Inflammatory macrophage treated with lipopolysaccharide for 4 hours (primary cell): ENCODE data around the gene SMIM11.
"Not testable (repeated sequence)": the region's sequence is repeated elsewhere in the genome, so short reads cannot be mapped to it uniquely, and the experiment has no call there.

Source experiments
- DNase-seq: peaks from one replicate; pipeline ENCODE4 v3.0.0-alpha.2; 2020

SMIM11 gene

DNA sequence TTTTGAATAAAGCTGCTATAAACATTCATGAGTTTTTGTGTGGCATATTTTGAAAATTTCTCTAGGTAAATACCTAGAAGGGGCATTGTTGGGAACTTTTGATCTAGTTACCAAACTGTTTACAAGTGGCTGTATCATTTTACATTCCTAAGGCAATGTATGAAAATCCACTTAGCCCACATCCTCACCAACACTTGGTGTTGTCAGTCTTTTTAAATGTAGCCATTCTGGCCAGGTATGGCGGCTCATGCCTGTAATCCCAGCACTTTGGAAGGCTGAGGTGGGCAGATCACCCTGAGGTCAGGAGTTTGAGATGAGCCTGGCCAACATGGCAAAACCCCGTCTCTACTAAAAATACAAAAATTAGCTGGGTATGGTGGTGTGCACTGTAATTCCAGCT is 17.4 kb upstream of the SMIM11 start:
- DNase-seq, result no peak

DNA sequence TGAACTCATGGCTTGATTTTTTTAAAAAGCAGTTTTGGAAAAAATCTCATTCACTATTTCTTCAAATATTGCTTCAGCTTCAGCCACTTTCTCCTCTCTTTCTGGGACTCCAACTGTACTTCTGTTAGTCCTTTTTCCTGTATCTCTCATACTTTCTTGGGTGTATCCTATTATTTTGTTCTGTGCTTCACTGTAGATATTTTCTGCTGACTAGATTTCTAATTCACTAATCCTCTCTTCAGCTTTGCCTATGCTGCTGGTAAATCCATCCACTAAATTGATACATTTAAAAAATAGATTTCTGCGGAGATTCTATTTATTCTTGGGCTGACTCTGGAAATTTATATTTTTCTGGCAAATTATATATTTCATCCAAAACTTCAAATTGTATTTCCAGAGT is 16.4 kb upstream of the SMIM11 start:
- no peak for DNase-seq

DNA sequence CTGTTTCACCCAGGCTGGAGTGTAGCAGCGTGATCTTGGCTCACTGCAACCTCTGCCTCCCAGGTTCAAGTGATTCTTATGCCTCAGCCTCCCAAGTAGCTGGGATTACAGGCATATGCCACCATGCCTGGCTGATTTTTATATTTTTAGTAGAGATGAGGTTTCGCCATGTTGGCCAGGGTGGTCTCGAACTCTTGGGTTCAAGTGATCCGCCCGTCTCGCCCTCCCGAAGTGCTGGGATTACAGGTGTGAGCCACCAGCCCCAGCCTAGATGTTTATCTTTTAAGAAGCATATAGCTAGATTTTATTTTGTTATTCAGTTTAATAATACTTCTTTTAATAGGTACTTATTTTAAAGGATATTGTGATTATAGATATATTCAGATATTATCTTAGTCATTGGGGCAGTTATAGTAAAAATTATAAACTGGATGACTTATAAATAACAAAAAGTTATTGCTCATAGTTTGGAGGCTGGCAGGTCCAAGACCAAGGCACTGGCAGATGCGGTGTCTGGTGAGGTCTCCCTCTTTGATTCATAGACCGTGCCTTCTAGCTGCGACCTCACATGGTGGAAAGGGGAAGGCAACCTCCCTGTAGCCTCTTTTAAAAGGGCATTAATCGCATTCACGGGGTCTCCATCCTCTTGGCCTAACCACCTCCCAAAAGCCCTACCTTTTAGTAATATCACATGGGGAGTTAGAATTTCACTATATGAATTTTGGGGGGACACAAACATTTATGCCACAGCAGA is 14.6 kb upstream of the SMIM11 start:
- no peak for DNase-seq

DNA sequence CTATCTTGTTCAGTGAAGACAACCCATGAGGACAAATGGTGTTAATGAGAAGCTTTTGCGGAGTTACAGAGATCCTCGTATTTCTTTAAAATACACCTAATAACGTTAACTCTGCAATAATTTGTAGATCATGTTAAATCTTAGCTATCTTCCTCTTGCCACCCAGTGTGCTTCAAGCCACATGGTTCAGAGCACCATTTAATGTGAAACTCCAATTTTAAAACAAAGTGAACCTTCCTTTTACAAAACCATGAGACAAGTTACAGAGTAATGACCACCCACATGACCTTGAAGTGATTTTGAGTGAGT is 13.2 kb upstream of the SMIM11 start:
- no peak for DNase-seq

DNA sequence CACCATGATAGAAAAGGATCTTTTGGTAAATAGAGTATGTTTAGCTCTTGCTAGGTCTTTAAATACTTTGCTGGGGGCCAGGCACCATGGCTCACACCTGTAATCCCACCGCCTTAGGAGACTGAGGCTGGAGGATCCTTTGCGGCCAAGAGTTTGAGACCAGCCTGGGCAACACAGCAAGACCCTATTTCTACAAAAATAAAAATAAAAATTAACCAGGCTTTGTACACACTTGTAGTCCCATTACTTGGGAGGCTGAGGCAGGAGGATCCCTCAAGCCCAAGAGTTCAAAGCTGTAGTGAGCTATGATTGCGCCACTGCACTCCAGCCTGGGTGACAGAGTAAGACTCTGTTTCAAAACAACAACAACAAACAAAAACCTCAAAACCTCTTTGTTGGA is 12.6 kb upstream of the SMIM11 start:
- no peak for DNase-seq

DNA sequence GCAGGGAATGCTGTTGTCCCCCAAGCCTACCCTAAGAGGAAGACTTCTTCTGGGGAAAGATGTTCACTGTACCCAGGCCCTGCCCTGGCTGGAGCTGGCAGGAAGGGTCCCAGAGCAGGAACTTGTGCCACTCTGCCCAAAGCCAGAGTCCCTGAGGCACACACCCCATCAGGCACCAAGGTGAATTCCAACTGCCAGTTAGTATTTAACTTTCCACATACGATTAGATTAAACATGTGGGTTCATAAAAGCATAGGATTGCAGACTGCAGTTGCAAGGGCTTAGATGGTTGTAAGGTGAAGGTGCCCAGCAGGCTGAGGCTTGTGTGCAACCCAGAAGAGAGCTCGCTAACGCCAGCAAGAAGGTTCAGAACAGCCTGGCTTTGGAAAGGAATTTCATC is 11.6 kb upstream of the SMIM11 start, which contains the start of gene KCNE2:
KCNE2 (plus strand) TSS at position 274 of the 400 bp plus-strand sequence. CDS start 6,473 bp downstream, outside the sequence.
- DNase-seq, result no peak

DNA sequence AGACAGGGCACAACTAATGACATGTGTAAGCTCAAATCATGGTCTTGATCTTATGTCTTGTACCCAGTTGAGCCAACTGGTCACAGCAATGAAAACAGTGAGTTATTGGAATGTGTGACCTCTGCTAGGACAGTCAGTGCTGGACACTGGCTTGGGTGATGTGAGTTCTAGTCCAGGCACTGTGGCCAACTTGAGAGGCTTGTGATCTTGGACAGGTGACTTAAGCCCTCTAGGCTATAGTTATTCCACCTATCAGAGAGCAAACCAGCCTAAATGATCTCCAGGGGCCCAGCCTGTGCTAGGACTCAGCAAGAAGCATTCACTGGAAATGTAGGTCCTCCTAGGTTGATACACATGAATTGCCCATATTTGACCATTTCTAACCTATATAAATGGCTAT is 10.4 kb upstream of the SMIM11 start:
- DNase-seq, result no peak

DNA sequence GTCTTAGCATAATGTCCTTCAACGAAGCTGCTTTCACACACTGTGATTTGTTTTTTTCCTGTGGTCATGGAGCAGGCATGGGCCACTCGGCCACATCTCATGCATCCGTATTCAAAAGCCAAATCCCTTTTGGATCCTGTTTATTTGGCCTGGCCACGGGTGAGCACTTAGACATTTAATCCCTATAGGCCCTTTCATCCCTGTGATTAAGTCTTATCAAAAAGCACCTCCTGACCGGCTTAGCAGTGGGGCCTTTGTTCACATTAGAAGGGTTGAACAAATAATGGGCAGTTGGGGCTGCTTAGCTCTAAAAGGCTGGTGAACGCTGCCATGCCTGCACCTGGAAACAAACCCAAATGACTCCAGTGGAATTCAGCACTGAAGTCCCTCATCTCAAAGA is 9.5 kb upstream of the SMIM11 start:
- no peak for DNase-seq

DNA sequence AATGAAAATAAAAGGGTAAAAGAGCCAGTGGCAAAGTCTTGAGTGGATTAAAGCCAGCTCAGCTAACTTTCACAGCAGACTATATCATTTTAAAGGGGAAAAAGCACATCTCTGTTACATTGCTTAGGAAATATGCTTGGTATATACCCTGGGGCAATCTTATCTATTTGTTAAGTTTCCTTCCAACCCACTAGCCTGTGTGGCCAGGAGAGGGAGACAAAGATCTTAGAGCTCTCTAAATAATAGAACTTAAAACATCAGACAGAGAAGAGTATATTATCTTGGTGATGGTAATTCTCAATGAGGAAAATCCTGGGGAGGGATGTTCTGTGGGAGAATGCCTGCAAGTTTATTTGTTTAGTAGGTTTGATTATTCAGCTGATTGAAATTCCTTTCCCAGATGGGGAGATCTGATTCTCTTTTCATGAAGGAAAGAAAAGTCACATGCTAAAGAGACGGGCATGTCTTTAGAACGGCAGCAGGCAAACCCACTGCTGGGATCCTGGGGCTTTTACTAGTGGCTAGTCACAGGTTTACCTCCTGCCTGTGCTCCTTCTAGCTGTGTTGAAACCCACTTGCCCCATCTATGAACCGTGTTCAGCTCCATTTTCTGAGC is 7.9 kb upstream of the SMIM11 start:
- peak; percentile 69 for DNase-seq

DNA sequence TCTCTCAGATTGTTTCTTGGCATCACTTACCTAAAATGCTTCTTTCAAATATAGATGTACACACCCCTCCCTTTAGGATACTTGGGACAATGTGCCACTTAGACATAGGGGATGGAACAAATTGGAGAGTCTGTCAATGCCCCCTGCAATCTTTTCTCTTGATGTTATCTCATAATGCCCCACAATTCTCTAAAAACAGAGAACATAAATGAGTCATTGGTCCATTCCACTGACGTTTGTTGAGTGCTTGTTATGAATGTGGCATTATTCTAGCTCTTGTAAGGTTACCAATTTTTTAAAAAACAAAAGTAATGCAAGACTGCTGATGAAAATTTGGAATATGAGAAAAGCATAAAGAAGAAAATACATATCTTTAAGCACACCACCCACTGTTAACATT is 5.6 kb upstream of the SMIM11 start:
- no peak for DNase-seq

DNA sequence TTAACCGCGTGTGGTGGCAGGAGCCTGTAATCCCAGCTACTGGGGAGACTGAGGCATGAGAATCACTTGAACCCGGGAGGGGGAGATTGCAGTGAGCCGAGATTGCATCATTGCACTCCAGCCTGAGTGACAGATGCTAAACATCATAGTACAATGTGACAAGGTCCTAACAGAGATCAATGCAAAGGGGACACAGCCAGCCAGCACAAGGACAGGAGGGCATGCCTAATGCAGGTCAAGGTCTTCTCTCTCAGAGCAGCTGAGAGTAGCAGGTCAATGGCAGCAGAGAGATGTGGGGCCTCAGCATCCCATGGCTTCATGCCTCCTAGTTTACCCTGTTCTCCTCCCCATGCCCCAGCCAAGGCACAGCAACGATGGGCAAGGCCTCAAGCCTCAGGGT is 3.0 kb upstream of the SMIM11 start:
- no peak for DNase-seq

DNA sequence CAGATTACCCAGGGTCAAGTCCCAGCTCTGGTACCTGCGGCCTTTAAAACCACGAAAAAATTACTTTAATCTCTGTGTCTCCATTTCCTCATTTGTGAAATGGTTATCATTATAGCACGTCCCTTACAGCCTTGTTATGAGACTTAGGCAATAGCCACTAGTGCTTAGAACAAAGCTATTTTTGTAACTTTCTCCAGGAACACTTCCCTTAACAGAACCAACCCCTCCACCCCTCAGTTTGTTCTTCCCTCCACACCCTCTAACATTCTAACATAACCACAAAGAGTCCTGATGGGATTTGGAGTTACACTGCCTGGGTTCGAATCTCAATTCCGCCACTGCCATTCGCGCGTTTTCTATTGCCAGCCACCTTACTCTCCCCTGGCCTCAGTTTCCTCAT is 845 bp upstream of the SMIM11 start:
- DNase-seq, result not testable (repeated sequence)

DNA sequence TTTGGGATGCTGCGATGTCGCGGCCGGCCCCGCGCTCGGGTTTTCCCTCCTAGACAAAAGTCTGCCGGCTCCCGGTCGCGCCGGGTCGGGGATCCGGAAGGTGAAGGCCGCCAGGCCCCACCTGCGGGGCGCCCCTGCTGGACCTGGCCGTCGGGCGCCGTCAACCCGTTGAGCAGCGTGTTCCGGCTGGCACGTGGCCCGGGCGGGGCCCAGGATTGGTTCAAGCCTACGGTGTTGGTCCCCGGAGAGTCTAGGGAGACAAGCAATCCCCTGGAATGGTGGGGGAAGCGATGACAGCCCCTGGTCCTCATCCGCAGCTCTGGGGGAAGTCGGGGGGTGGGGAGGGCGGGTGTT is 289 bp downstream of the SMIM11 start:
- DNase-seq, result not testable (repeated sequence)

DNA sequence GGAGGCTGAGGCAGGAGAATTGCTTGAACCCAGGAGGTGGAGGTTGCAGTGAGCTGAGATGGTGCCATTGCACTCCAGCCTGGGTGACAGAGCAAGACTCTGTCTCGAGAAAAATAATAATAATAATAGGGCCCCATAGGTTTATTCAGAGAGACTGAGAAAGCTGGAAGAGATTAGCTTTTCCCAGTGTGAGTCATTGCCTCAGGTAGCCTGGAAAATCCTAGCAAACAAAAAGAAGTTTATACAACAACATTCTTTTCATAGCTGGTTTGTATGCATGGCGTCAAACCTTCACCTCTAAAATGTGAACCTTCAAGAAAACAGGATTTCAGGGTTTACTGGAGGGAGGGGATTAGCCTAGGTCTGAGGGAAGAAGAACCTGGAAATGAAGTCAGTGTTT is 7.8 kb downstream of the SMIM11 start:
- not testable (repeated sequence) for DNase-seq

DNA sequence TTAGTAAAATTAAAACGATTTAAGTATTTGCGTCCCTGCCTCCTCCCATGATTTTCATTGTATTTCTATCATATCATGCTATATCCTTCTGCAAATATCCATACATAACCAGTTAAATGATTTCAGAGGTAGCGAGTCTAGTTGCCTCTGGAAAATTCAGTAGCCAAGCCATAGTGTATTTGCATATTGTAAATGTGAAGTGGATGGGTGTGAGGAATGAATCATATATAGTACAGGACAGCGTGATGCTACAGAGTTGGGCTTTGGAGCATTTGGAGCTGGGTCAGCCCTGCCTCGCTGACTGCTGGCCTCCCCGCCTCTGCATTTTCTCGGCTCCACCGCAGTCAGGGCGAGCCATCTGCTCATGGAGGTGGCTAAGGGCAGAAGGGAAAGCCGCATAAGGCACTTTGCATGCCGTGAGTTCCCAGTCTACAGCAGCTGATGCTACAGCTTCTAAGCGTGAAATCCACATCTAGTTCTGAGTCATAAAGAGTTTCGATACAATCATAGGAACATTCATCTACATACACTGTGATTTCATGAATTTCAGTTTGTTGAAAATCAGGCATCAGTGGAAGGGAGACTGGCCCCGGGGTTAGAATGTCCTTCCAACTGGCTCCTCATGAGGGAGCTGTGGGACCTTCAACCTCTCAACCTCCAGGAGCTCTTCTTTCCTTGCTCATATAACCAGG is 8.6 kb downstream of the SMIM11 start:
- not testable (repeated sequence) for DNase-seq

DNA sequence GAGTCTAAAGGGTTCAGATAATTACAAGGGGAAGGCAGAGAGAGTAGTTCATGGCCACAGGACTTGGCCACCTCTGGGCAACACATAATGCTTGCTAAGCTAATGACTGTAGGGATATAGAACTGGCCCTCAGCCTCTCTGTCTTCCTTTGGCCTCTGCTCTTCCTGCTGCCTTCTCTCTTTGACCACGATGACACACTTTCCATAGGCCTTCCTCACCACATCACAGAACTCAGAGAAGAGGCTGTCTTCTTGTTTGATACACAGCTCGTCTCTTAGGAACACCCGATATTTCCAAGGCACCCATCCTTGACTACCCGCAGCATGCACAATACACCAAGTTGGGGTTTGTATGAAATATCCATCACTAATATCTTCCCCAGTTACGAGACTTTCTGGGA is 25.2 kb downstream of the SMIM11 start:
- not testable (repeated sequence) for DNase-seq

DNA sequence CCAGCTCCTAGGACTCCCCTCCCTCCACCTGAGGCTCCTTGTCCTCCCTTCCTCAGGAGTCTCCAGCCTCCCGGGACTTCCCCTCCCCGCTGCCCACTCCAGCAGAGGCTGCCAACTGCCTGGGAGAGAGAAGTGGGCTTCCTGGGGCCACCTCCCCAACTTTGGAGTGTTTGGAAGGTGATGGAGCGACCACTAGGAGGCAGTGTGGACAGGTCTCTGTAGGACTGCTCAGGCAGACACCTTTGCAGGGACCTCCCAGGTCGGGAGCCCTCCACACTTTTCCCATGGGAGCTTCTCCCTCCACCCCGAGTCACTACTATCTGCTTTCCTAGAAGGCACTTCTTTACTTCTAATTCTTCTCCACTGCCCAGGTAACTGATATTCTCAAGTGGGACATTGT is 29.4 kb downstream of the SMIM11 start:
- DNase-seq, result not testable (repeated sequence)

DNA sequence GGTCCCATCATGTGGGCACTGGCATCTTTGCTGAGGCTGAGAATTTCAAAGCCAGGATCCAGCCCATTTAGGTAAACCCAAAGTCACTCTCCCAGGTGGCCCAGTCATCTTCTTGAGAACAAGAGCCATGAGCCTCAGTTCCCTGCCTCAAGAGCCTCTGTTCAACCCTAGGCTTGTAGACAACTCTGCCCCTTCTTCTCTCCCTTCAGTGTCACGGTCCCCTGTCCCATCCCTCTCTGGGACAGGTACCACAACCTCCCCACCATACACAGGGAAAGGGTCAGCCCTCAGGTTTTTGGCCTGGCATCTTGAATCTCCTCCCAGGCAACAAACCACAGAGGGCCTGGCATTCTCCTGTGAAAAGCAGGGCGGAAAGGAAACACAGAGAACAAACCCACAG is 30.4 kb downstream of the SMIM11 start:
- not testable (repeated sequence) for DNase-seq

DNA sequence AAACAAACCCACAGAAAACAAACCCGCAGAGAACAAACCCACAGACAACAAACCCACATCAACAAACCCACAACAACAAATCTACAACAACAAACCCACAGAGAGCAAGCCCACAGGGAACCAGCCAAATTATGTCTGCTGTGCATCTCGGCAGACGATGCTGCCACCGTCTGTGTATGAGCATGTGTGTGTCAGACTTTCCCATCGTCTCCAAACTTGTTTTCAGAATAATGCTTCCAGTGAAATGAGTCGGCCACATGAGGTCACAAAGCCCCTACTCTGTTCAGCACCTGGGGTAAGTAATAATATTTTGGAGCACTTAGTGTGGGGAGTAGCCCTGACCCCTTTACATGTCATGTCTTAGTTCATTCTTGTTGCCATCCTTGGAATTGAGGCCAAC is 30.8 kb downstream of the SMIM11 start:
- not testable (repeated sequence) for DNase-seq

DNA sequence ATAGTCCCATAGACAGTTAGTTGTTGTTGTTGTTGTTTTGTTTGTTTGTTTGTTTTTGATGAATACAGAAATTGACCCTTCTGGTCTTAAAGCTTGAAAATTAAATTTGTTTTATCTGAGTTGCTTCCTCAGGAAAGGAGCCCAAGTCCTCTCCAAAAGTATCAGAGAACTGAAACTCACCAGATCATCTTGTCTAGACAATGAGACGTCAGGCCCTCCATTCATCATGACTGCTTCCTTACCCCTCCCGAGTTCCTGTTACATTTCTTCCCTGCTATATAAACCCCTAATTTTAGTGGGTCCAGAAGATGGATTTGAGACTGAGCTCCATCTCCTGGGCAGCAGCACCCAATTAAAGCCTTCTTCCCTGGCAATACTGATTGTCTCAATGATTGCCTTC is 31.4 kb downstream of the SMIM11 start:
- not testable (repeated sequence) for DNase-seq

DNA sequence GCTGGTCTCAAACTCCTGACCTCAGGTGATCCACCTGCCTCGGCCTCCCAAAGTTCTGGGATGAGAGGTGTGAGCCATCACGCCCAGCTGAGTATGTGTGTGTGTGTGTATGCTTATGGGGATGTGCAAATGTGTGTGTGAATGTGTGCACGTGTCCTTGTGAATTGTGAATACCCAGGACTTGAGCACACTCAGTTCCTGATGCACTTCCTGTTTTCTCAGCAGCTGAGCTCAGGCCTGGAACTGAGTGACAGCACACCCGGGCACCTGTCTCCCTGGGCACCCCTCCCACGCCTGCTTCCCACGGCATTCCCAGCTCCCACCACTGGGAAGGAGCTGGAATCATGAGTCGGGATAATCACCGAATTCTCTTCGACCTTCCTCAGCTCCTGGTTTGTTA is 32.0 kb downstream of the SMIM11 start:
- DNase-seq, result not testable (repeated sequence)

DNA sequence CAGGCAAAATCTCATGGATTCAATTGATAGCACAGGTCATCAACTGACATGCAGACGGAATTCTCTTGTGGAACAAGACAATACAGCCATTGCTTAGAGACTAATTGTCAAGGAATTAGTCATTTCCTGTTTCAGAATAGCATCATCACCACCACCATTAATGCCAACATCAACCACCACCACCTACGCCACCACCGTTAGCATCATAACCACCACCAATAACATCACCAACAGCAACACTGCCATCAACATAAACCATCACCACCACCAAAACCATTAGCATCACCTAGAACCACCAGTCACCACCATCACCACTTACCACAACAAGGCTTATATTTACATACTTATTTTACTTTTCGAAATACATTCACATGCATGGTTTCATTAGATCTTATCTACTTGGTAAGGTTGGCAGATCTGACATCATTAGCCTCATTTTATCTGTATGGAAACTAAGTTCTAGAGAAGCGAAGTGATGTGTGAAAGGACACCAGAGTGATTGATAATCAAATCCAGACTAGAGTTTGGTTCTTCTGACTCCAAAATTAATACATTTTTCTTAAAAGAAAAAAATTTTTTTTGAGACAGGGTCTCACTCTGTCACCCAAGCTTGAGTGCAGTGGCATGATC is 42.3 kb downstream of the SMIM11 start:
- not testable (repeated sequence) for DNase-seq

DNA sequence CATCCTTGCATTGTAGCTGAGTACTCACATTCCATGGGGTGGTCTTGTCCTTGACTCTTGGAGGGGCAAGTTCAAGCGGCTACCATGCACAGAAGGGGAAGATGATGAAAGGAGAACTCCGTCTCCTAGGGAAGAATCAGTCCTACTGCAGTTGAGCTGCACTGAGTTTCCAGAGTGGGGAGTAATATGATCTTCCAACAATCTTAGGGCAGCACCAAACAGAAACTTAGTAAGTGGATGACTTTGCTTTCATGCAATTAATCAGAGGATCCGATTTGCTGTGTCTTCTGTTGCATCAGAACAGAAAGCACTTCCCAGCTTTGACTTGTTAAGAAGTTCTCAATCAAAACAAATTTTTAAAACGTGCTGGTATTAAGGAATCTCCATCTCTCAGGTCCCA is 48.5 kb downstream of the SMIM11 start, which contains the start of gene SMIM34:
SMIM34 (minus strand) TSS at position 147 of the 400 bp plus-strand sequence; CDS start at position 35, 112 bp downstream.
- not testable (repeated sequence) for DNase-seq

DNA sequence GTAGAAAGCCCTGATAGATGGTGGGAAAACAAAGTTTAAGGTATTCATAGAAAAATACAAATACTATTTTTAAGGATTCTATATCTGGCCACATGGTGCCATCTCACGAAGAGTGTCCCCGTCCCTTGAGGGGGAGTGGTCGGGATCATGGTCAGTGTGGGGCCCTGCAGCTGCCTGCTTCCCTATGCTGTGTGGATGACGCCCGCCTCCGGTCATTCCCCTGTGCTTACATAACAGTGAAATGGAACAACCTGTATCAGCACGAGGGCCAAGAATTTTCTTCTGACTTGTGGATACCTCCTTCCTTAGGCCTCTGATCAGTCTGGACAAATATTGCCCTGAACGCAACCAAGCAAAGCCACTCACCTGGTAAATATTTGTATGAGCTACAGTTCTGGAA is 52.0 kb downstream of the SMIM11 start:
- not testable (repeated sequence) for DNase-seq
